ENCODE results near the gene LRPPRC.
"Not testable (repeated sequence)": the region's sequence is repeated elsewhere in the genome, so short reads cannot be mapped to it uniquely, and the experiment has no call there.

LRPPRC gene

DNA sequence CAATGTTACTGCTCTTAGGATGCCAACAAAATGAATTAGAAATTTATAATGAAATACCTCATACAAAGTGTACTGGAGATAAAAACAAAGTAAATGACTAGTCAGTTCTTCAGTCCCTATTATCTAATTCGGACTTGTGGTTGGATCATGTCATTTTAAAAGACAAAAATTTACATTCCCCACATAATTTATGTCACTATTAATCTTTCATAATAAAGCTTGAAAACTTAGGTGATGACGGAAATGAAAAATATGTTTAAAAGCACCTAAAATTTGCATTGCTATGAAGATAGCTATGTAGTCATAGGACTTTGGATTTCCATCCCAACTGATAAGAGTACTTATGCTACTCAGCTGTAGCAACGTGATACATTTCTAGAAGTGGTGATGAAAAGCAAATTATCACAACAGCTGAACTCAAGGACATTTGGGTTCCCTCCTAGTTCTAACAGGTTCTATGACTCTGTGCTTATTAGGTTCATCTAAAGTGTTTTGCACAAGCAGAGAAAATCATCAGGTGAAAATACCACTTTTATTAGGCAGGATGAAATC is 58.4 kb downstream of the LRPPRC start:
- H3K4me1 ChIP-seq = peaks cover 20% of the 10 kb centered on the region
- no peaks in the 10 kb centered on the region for H3K9me3 ChIP-seq
- no peak overlapping the region for H3K4me3 ChIP-seq (ENCODE audit: low read depth, low read length)
- no peaks in the 10 kb centered on the region for H3K27me3 ChIP-seq
- DNase-seq = no peak
- peaks cover 48% of the 10 kb centered on the region for H3K36me3 ChIP-seq
- TF ChIP-seq, protein P1, sequence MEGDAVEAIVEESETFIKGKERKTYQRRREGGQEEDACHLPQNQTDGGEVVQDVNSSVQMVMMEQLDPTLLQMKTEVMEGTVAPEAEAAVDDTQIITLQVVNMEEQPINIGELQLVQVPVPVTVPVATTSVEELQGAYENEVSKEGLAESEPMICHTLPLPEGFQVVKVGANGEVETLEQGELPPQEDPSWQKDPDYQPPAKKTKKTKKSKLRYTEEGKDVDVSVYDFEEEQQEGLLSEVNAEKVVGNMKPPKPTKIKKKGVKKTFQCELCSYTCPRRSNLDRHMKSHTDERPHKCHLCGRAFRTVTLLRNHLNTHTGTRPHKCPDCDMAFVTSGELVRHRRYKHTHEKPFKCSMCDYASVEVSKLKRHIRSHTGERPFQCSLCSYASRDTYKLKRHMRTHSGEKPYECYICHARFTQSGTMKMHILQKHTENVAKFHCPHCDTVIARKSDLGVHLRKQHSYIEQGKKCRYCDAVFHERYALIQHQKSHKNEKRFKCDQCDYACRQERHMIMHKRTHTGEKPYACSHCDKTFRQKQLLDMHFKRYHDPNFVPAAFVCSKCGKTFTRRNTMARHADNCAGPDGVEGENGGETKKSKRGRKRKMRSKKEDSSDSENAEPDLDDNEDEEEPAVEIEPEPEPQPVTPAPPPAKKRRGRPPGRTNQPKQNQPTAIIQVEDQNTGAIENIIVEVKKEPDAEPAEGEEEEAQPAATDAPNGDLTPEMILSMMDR (IDR thresholded peaks at IDR 0.05; ENCODE audit: low read depth, low read length) = no peak

DNA sequence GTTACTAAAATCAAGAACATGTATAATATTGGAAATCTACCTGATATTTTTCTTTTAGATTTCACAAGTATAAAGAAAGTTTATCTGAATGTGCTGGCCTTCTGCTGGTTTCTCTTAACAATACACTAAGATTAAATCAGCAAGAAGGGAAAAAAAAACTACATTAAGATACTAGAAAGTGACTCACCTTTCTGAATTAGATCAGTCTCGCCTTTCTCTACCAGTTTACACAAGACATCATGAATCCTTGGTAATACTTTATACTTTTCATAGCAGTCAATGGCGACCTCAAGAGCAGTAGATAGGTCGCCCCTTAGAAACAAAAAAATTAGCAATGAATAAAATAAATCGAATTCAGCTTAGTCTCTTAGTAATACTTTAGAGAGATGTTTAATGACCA is 61.2 kb downstream of the LRPPRC start:
- Histone ChIP-seq H3K36me3 (peaks cover 68% of the 10 kb centered on the region), H3K27me3 (no peaks in the 10 kb centered on the region), H3K4me1 (peaks cover 16% of the 10 kb centered on the region), H3K4me3 (ENCODE audit: low read depth, low read length) (no peak overlapping the region), H3K9me3 (no peaks in the 10 kb centered on the region)
- DNase-seq = no peak
- TF ChIP-seq, protein P1 (IDR thresholded peaks at IDR 0.05; ENCODE audit: low read depth, low read length) = no peak

DNA sequence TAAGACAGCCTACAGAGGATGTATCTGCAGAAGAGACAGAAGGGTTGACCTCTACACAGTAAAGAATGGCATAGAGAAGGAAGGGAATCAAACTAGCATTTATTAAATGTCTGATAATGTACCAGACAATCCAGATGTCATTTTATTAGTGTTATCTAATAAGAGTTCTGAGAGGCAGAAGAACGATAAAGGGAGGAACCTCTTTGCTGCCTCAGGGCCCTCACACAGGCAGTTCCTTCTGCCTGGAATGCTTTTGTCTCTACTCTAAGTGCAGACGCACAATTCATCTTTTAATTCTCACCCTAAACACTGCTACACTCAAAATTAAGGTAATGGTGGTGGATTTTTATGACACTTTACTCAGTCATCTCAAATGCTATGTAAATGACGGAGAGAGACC is 64.5 kb downstream of the LRPPRC start:
- Histone ChIP-seq H3K9me3 (no peaks in the 10 kb centered on the region), H3K4me3 (ENCODE audit: low read depth, low read length) (no peak overlapping the region), H3K4me1 (peaks cover 13% of the 10 kb centered on the region), H3K36me3 (peaks cover 69% of the 10 kb centered on the region), H3K27me3 (no peaks in the 10 kb centered on the region)
- DNase-seq = peak; percentile 32
- TF ChIP-seq, protein P1 (IDR thresholded peaks at IDR 0.05; ENCODE audit: low read depth, low read length) = no peak

DNA sequence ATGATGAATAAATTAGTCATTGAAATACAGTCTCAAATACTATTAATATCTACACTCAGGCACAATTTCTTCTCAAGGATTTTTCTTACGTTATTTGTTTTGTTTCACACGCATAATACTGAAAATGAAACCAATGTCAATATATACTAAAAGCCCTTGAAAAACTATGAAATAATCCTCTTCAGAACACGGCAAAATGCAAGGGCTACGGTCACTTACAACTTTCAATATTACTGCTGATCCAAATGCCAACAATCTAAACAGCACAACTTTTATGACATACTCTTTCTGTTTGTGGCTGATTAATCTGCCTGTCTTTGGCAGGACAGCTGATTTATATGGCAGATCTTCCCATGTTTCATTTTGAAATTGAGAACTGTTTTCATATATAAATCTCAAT is 68.3 kb downstream of the LRPPRC start:
- H3K27me3 ChIP-seq = no peaks in the 10 kb centered on the region
- peaks cover 11% of the 10 kb centered on the region for H3K4me1 ChIP-seq
- peaks cover 78% of the 10 kb centered on the region for H3K36me3 ChIP-seq
- TF ChIP-seq, protein P1 (IDR thresholded peaks at IDR 0.05; ENCODE audit: low read depth, low read length) = no peak
- no peak overlapping the region for H3K4me3 ChIP-seq (ENCODE audit: low read depth, low read length)
- no peak for DNase-seq
- H3K9me3 ChIP-seq = no peaks in the 10 kb centered on the region

DNA sequence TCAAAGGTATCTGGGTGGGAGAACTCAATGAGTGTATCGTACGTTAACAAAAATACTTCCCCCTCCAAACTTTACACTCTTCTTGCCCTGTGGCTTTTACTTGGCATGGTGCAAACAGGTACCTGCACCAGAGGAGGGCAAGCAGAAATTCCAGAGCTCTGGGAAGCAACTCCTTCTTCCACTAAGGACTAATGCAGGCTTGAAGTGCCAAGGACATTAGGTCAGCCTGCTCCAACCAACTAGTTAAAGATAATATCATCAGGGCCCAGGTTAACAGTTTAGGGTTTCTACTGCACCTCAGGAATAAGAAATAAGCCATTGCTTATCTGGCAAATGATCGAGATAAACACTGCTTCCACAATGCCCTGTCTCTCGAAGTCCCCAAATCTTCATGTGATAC is 70.4 kb downstream of the LRPPRC start:
- Histone ChIP-seq H3K4me1 (no peaks in the 10 kb centered on the region), H3K4me3 (ENCODE audit: low read depth, low read length) (no peak overlapping the region), H3K9me3 (no peaks in the 10 kb centered on the region), H3K36me3 (peaks cover 80% of the 10 kb centered on the region), H3K27me3 (no peaks in the 10 kb centered on the region)
- TF ChIP-seq, protein P1 (IDR thresholded peaks at IDR 0.05; ENCODE audit: low read depth, low read length) = no peak
- DNase-seq = no peak

DNA sequence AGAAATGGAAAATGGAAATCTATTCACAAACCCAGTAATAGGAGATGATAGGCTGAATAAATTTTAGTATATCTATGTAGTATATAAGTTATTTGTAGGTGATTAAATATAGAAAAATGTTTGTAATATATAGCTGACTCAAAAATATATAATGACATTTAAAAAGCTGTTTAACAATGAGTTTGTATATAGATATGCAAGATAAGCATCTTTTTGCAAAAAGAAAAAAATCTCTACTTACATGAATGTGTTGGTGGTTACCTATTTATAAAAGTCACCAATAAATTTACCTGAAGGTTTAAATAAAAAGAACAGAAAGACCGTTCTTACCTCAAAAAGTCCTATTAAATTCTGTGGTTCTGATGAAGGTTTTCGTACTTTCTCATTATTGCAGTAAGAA is 71.3 kb downstream of the LRPPRC start:
- TF ChIP-seq, protein P1 (IDR thresholded peaks at IDR 0.05; ENCODE audit: low read depth, low read length) = no peak
- H3K4me3 ChIP-seq (ENCODE audit: low read depth, low read length) = no peak overlapping the region
- peaks cover 79% of the 10 kb centered on the region for H3K36me3 ChIP-seq
- no peaks in the 10 kb centered on the region for H3K27me3 ChIP-seq
- no peaks in the 10 kb centered on the region for H3K4me1 ChIP-seq
- no peak for DNase-seq
- H3K9me3 ChIP-seq = no peaks in the 10 kb centered on the region

DNA sequence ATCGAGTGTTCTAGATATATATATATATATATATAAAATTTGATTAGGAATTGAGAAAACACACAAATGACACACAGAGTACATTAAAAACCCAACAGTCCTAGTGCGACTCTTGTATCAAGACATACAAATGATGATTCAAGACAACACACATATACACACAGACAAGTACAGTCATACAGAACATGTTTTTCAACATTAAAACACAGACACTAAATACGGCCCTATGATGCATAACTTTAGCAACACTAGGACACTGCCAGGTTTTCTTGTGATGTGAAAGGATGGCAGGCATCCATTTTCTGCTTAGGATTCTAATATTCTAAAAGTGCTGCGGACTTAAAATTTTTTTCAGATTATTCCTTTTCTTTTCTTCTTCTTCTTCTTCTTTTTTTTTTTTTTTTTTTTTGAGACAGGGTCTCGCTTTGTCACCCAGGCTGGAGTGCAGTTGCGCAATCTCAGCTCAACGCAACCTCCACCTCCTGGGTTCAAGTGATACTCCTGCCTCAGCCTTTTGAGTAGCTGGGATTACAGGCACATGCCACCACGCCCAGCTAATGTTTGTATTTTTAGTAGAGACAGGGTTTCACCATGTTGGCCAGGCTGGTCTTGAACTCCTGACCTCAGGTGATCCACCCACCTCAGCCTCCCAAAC is 84.5 kb downstream of the LRPPRC start:
- H3K36me3 ChIP-seq = peaks cover 75% of the 10 kb centered on the region
- not testable (repeated sequence) for H3K27me3 ChIP-seq; H3K4me1 ChIP-seq; H3K9me3 ChIP-seq; H3K4me3 ChIP-seq (ENCODE audit: low read depth, low read length); DNase-seq
